ENCODE results near the gene ZNF175. TPM values are rescaled to one million over a fixed set of nuclear protein-coding genes. Genes with fewer than 3 reads are reported as not detected.

Gene ZNF175
- polyA plus RNA-seq, 3 donors: 0.39 to 2.4 (median 0.82) TPM

DNA sequence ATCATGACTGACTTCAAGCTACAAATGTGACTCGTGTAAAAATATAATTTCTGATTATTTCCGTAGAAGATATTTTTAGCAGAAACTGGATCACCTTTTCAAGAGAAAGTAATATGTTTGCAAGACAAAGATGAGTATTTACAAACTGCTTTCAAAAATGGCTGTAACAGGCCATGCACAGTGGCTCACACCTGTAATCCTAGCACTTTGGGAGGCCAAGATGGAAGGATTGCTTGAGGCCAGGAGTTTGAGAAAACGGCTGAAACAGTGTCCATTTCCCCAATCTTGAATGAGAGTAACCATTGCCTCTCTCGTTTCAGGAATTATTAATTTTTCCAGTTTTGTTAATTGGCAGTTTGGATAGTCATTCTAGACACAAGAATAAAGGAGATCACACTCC, 3.5 kb upstream of the ZNF175 start:
- Mint-ChIP-seq H3K27me3 (ENCODE audit: low read depth in 3 of 3) (peaks cover 7 to 14% (median 13%) of the 10 kb centered on the region in 3 donors), H3K4me3 (no peak overlapping the region), H3K36me3 (no peaks in the 10 kb centered on the region), H3K4me1 (peaks cover 41% of the 10 kb centered on the region), H3K27ac (no peak overlapping the region), H3K9me3 (peaks cover 0 to 3% (median 0%) of the 10 kb centered on the region in 7 donors)
- Histone ChIP-seq H3K27ac (ENCODE audit: low read depth in 1 of 2, low read length in 2 of 2) (no peak overlapping the region), H4K20me1 (ENCODE audit: insufficient read depth, low read length) (no peaks in the 10 kb centered on the region), H3K36me3 (replicated peaks in 1 of 2; ENCODE audit: control insufficient read depth in 1 of 2, insufficient read depth in 2 of 2, low read length in 2 of 2) (no peaks in the 10 kb centered on the region), H3K9ac (ENCODE audit: insufficient read depth, low read length, poor library complexity, severe bottlenecking) (no peak overlapping the region), H3K4me3 (replicated peaks in 1 of 3; ENCODE audit: low read depth in 2 of 3, low read length in 3 of 3) (no peak overlapping the region), H3K4me2 (replicated peaks; ENCODE audit: extremely low read depth, low read length, poor library complexity, severe bottlenecking) (no peak overlapping the region), H2AFZ (ENCODE audit: insufficient read depth, low read depth, low read length, poor library complexity, severe bottlenecking) (no peak overlapping the region), H3K79me2 (ENCODE audit: insufficient read depth, low read length) (peaks cover 15% of the 10 kb centered on the region), H3K4me1 (ENCODE audit: control insufficient read depth in 1 of 2, insufficient read depth in 2 of 2, low read length in 2 of 2) (peaks cover 35 to 42% of the 10 kb centered on the region in 2 donors), H3K9me3 (replicated peaks in 1 of 2; ENCODE audit: control insufficient read depth in 1 of 2, insufficient read depth in 1 of 2, low read length in 2 of 2) (no peaks in the 10 kb centered on the region), H3K27me3 (ENCODE audit: control insufficient read depth in 2 of 2, insufficient read depth in 2 of 2, low read length in 2 of 2) (no peaks in the 10 kb centered on the region)
- 100% methylated on average over 2 of the region's 4 CpGs for WGBS (ENCODE audit: insufficient coverage)
- no peak for DNase-seq
- intact Hi-C loops (cut with micrococcal nuclease): no loop called here
- no peak for TF ChIP-seq CTCF (IDR thresholded peaks at IDR 0.05)

GRCh38 chr19:51568456-51568855, 2.6 kb upstream of the ZNF175 start:
- TF ChIP-seq CTCF (IDR thresholded peaks at IDR 0.05): no peak
- Histone ChIP-seq H3K36me3 (replicated peaks in 1 of 2; ENCODE audit: control insufficient read depth in 1 of 2, insufficient read depth in 2 of 2, low read length in 2 of 2) (peaks cover 4 to 8% of the 10 kb centered on the region in 2 donors), H3K4me3 (replicated peaks in 1 of 3; ENCODE audit: low read depth in 2 of 3, low read length in 3 of 3) (no peak overlapping the region), H3K27me3 (ENCODE audit: control insufficient read depth in 2 of 2, insufficient read depth in 2 of 2, low read length in 2 of 2) (no peaks in the 10 kb centered on the region), H3K4me2 (replicated peaks; ENCODE audit: extremely low read depth, low read length, poor library complexity, severe bottlenecking) (no peak overlapping the region), H4K20me1 (ENCODE audit: insufficient read depth, low read length) (no peaks in the 10 kb centered on the region), H3K27ac (ENCODE audit: low read depth in 1 of 2, low read length in 2 of 2) (no peak overlapping the region), H3K9ac (ENCODE audit: insufficient read depth, low read length, poor library complexity, severe bottlenecking) (no peak overlapping the region), H2AFZ (ENCODE audit: insufficient read depth, low read depth, low read length, poor library complexity, severe bottlenecking) (no peak overlapping the region), H3K4me1 (ENCODE audit: control insufficient read depth in 1 of 2, insufficient read depth in 2 of 2, low read length in 2 of 2) (peaks cover 35 to 48% of the 10 kb centered on the region in 2 donors), H3K79me2 (ENCODE audit: insufficient read depth, low read length) (peaks cover 22% of the 10 kb centered on the region), H3K9me3 (replicated peaks in 1 of 2; ENCODE audit: control insufficient read depth in 1 of 2, insufficient read depth in 1 of 2, low read length in 2 of 2) (no peaks in the 10 kb centered on the region)
- peaks cover 45% of the 10 kb centered on the region for H3K4me1 Mint-ChIP-seq
- H3K27me3 Mint-ChIP-seq (ENCODE audit: low read depth in 3 of 3): peaks cover 7 to 11% (median 11%) of the 10 kb centered on the region in 3 donors
- H3K9me3 Mint-ChIP-seq: peaks cover 0 to 3% (median 0%) of the 10 kb centered on the region in 7 donors
- H3K27ac Mint-ChIP-seq: no peak overlapping the region
- 80% methylated on average over 1 of the region's 1 CpG for WGBS (ENCODE audit: insufficient coverage)
- no peak overlapping the region for H3K4me3 Mint-ChIP-seq
- peaks cover 6% of the 10 kb centered on the region in 2 donors for H3K36me3 Mint-ChIP-seq
- no peak for DNase-seq
- intact Hi-C loops (cut with micrococcal nuclease): no loop called here
